Right renal cortex interstitium (tissue), 3 donors: ENCODE results near the gene TXNRD2. TPM values are rescaled to one million over a fixed set of nuclear protein-coding genes. Genes with fewer than 3 reads are reported as not detected.
"Not testable (repeated sequence)": the region's sequence is repeated elsewhere in the genome, so short reads cannot be mapped to it uniquely, and the experiment has no call there.

Source experiments
- DNase-seq, 3 donors: peaks; one replicate each; pipeline ENCODE4 v3.0.0-alpha.2; 2013; ENCODE audit warnings: low read depth in 3 of 3, low spot score in 2 of 3
- polyA plus RNA-seq, 3 donors: library from polyadenylated mRNA; unstranded; fragments of 120-200 nt; gene quantifications; one replicate each; pipeline ENCODE4 v1.2.1, GENCODE V29; 2013; ENCODE audit not compliant: insufficient read length in 3 of 3

TXNRD2 gene
- polyA plus RNA-seq, 3 donors: 20.1 to 27.5 (median 20.5) TPM

GRCh38 chr22:19850763-19851109, 90.9 kb downstream of the TXNRD2 start:
- no peak for DNase-seq

- no peak for DNase-seq
Observed at GRCh38 chr22:19849835-19850762, 91.5 kb downstream of the TXNRD2 start.

- DNase-seq: no peak
Observed at GRCh38 chr22:19848298-19849224, 93.1 kb downstream of the TXNRD2 start.

GRCh38 chr22:19847345-19847632, 94.3 kb downstream of the TXNRD2 start:
- no peak for DNase-seq

- DNase-seq: no peak
Observed at GRCh38 chr22:19846620-19847344, 94.8 kb downstream of the TXNRD2 start.

GRCh38 chr22:19845054-19845722, 96.4 kb downstream of the TXNRD2 start:
- DNase-seq: no peak

GRCh38 chr22:19844377-19845053, 97.1 kb downstream of the TXNRD2 start:
- no peak for DNase-seq

GRCh38 chr22:19843857-19844376, 97.7 kb downstream of the TXNRD2 start:
- DNase-seq: no peak

- no peak for DNase-seq
Observed at GRCh38 chr22:19843107-19843856, 98.3 kb downstream of the TXNRD2 start.

GRCh38 chr22:19842393-19843106, 99.1 kb downstream of the TXNRD2 start:
- DNase-seq: no peak

- no peak for DNase-seq
Observed at GRCh38 chr22:19841641-19842392, 99.8 kb downstream of the TXNRD2 start.

- no peak for DNase-seq
Observed at GRCh38 chr22:19840955-19841640, 100.5 kb downstream of the TXNRD2 start.

- DNase-seq: no peak
Observed at GRCh38 chr22:19840059-19840458, 101.6 kb downstream of the TXNRD2 start.

- no peak for DNase-seq
Observed at GRCh38 chr22:19837915-19838314, 103.7 kb downstream of the TXNRD2 start.

GRCh38 chr22:19836512-19836911, 105.1 kb downstream of the TXNRD2 start:
- no peak for DNase-seq

- DNase-seq: no peak
Observed at GRCh38 chr22:19834599-19834998, 107.0 kb downstream of the TXNRD2 start.

- DNase-seq: not testable (repeated sequence)
Observed at GRCh38 chr22:19833327-19833726, 108.3 kb downstream of the TXNRD2 start.
